ENCODE data around the gene MAPT.

- TF ChIP-seq ZBTB7A (IDR thresholded peaks at IDR 0.05; ENCODE audit: low read depth): no peak
- TF ChIP-seq NFIC (IDR thresholded peaks at IDR 0.05): no peak
- TF ChIP-seq CEBPB (IDR thresholded peaks at IDR 0.05): no peak
- TF ChIP-seq EP300 (IDR thresholded peaks at IDR 0.05; ENCODE audit: borderline replicate concordance): no peak
- TF ChIP-seq FOXM1 (IDR thresholded peaks at IDR 0.05; ENCODE audit: borderline replicate concordance, low read depth): no peak
- no peak for TF ChIP-seq TAF1 (IDR thresholded peaks at IDR 0.05; ENCODE audit: low read depth)
- no peak for TF ChIP-seq TCF12 (IDR thresholded peaks at IDR 0.05; ENCODE audit: low read depth)
- TF ChIP-seq REST (IDR thresholded peaks at IDR 0.05; ENCODE audit: low read depth): no peak
These were observed 48.8 kb upstream of the MAPT start for GRCh38 chr17:45845376-45846185.

Data from Ishikawa (cell line).